HEK293 (cell line): ENCODE results near the gene TYRO3.

Experiments
- CTCF ChIA-PET: fragments of 350-600 bp; formaldehyde crosslinking; extraction: SDS; loops from one replicate; lab custom pipeline; 2021; ENCODE audit warnings: antibody characterized with exemption; lab: Yijun Ruan, JAX
- POLR2A ChIA-PET: fragments of 300-600 bp; formaldehyde crosslinking; extraction: SDS; loops from one replicate; lab custom pipeline; 2020; ENCODE audit warnings: antibody characterized with exemption, inconsistent platforms; lab: Yijun Ruan, JAX
- H3K27ac ChIP-seq: fragments of 200-500 bp; sonication (Bioruptor generic); 2 replicates; pipeline ENCODE4 v1.5.1; 2014; ENCODE audit warnings: low read depth, low read length, control low read depth, inconsistent platforms; ENCODE audit errors: extremely low read depth
- H3K36me3 ChIP-seq, 2 experiments: fragments of 200-500 bp in 1 of 2; sonication (Bioruptor generic) in 1 of 2; 1 replicate in 1 of 2; 2 replicates in 1 of 2; pipeline ENCODE4 v1.5.1; 2014 to 2017; ENCODE audit warnings: inconsistent platforms in 2 of 2, low read length in 2 of 2; ENCODE audit not compliant: control insufficient read depth in 2 of 2, insufficient read depth in 1 of 2
- H3K4me1 ChIP-seq: fragments of 200-500 bp; sonication (Bioruptor generic); 2 replicates; pipeline ENCODE4 v1.5.1; 2014; ENCODE audit warnings: mild to moderate bottlenecking, low read length, inconsistent platforms; ENCODE audit not compliant: control insufficient read depth, insufficient read depth
- H3K4me3 ChIP-seq: 2 replicates; pipeline ENCODE4 v1.5.1; 2011; ENCODE audit warnings: low read depth, mild to moderate bottlenecking, control low read depth, low read length, moderate library complexity
- H3K9me3 ChIP-seq: fragments of 200-500 bp; sonication (Bioruptor generic); 2 replicates; pipeline ENCODE4 v1.5.1; 2014; ENCODE audit warnings: low read depth, low read length, inconsistent platforms; ENCODE audit not compliant: control insufficient read depth, insufficient read depth
- HOXC10 ChIP-seq: sonication (generic); formaldehyde crosslinking; IDR thresholded peaks from 2 replicates; pipeline ENCODE4 v1.8.1; 2023; ENCODE audit warnings: mild to moderate bottlenecking, missing genetic modification reagents
- KLF10 ChIP-seq: fragments of 450-650 bp; IDR thresholded peaks from 2 replicates; pipeline ENCODE4 v1.5.1; 2018; ENCODE audit warnings: missing biosample characterization, mild to moderate bottlenecking, missing genetic modification characterization
- KLF9 ChIP-seq: fragments of 450-650 bp; formaldehyde crosslinking; IDR thresholded peaks from 2 replicates; pipeline ENCODE4 v1.5.1; 2016; ENCODE audit warnings: missing biosample characterization, missing genetic modification characterization, low read depth
- MEIS1 ChIP-seq: sonication (generic); formaldehyde crosslinking; IDR thresholded peaks from 2 replicates; pipeline ENCODE4 v1.8.1; 2022; ENCODE audit warnings: missing genetic modification reagents, mild to moderate bottlenecking, borderline replicate concordance
- SALL2 ChIP-seq: fragments of 450-650 bp; formaldehyde crosslinking; IDR thresholded peaks from 2 replicates; pipeline ENCODE4 v1.5.0; 2017; ENCODE audit warnings: missing biosample characterization, mild to moderate bottlenecking, missing genetic modification characterization, borderline replicate concordance
- WT1 ChIP-seq: fragments of 450-650 bp; formaldehyde crosslinking; IDR thresholded peaks from 2 replicates; pipeline ENCODE4 v1.5.1; 2016; ENCODE audit warnings: missing biosample characterization, missing genetic modification characterization
- YY1 ChIP-seq: fragments of 450-650 bp; formaldehyde crosslinking; IDR thresholded peaks from 2 replicates; pipeline ENCODE4 v1.5.1; 2018; ENCODE audit warnings: missing biosample characterization, missing genetic modification characterization
- ZBTB10 ChIP-seq: fragments of 450-650 bp; formaldehyde crosslinking; IDR thresholded peaks from 2 replicates; pipeline ENCODE4 v1.5.1; 2016; ENCODE audit warnings: missing biosample characterization, missing genetic modification characterization
- ZNF157 ChIP-seq: fragments of 450-650 bp; formaldehyde crosslinking; IDR thresholded peaks from 2 replicates; pipeline ENCODE4 v1.5.1; 2016; ENCODE audit warnings: missing biosample characterization, missing genetic modification characterization
- ZNF174 ChIP-seq: fragments of 450-650 bp; formaldehyde crosslinking; IDR thresholded peaks from 2 replicates; pipeline ENCODE4 v1.5.0; 2017; ENCODE audit warnings: missing biosample characterization, mild to moderate bottlenecking, missing genetic modification characterization
- ZNF37A ChIP-seq: fragments of 450-650 bp; IDR thresholded peaks from 2 replicates; pipeline ENCODE4 v1.5.1; 2018; ENCODE audit warnings: missing biosample characterization, missing genetic modification characterization
- ZNF518A ChIP-seq: fragments of 450-650 bp; formaldehyde crosslinking; conservative IDR thresholded peaks from 2 replicates; pipeline ENCODE4 v1.5.1; 2016; ENCODE audit warnings: low read depth, missing biosample characterization, missing genetic modification characterization
- ZNF558 ChIP-seq: fragments of 450-650 bp; formaldehyde crosslinking; IDR thresholded peaks from 2 replicates; pipeline ENCODE4 v1.5.1; 2016; ENCODE audit warnings: missing biosample characterization, missing genetic modification characterization
- ZNF561 ChIP-seq: fragments of 450-650 bp; IDR thresholded peaks from 2 replicates; pipeline ENCODE4 v1.5.1; 2018; ENCODE audit warnings: missing biosample characterization, missing genetic modification characterization, borderline replicate concordance
- ZNF571 ChIP-seq: fragments of 450-650 bp; formaldehyde crosslinking; IDR thresholded peaks from 2 replicates; pipeline ENCODE4 v1.5.0; 2017; ENCODE audit warnings: missing biosample characterization, missing genetic modification characterization
- ZNF692 ChIP-seq: fragments of 450-650 bp; formaldehyde crosslinking; IDR thresholded peaks from 2 replicates; pipeline ENCODE4 v1.5.1; 2016; ENCODE audit warnings: missing biosample characterization, missing genetic modification characterization
- ZNF704 ChIP-seq: fragments of 450-650 bp; formaldehyde crosslinking; IDR thresholded peaks from 2 replicates; pipeline ENCODE4 v1.5.1; 2016; ENCODE audit warnings: missing biosample characterization, missing genetic modification characterization
- ZNF776 ChIP-seq: fragments of 450-650 bp; formaldehyde crosslinking; IDR thresholded peaks from 2 replicates; pipeline ENCODE4 v1.5.0; 2017; ENCODE audit warnings: missing biosample characterization, missing genetic modification characterization, borderline replicate concordance
- ZSCAN23 ChIP-seq: fragments of 450-650 bp; formaldehyde crosslinking; IDR thresholded peaks from 2 replicates; pipeline ENCODE4 v1.5.1; 2016; ENCODE audit warnings: missing biosample characterization, missing genetic modification characterization
- TF ChIP-seq, protein P1 (sequence below): fragments of 450-650 bp; IDR thresholded peaks from 2 replicates; pipeline ENCODE4 v1.5.1; 2018; ENCODE audit warnings: missing biosample characterization, missing genetic modification characterization

Gene TYRO3

DNA sequence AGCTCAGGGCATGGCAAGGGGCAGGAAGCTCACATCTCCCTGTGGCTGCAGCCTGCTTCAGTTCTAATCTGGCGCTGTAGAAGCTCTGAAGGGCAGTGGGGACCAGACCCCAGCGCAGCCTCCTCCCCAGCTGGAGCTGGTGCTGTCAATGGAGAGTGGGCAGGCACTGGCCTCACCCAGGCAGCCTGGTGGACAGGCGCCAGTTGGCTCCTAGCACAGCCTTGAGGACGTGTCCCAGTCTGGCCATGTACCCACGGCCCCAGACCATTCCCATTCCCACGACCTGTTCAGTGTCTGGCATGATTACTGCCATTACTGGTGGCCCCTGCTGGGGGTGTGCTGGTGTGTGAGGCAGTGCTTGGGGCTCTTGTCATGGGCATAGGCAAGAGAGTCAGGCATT is 16.3 kb downstream of the TYRO3 start:
- no peak overlapping the region for H3K4me3 ChIP-seq
- ChIA-PET POLR2A (no interaction called here), CTCF (interaction anchor here (0.6 to 1.4 kb wide), 3 partner anchors 12 to 17 kb away, joined by 3 to 4 read pairs (median 3); no protein-coding TSS in a partner anchor)
- peaks cover 0 to 59% of the 10 kb centered on the region in 2 experiments; a peak in 2 of 3 replicates for H3K36me3 ChIP-seq
- no peaks in the 10 kb centered on the region for H3K9me3 ChIP-seq
- no peak overlapping the region for H3K27ac ChIP-seq
- TF ChIP-seq ZBTB10 (tag by site-specific recombination) (no peak), HOXC10 (CRISPR knock-in tag) (no peak), YY1 (tag by site-specific recombination) (no peak), ZNF692 (no peak), ZSCAN23 (no peak), MEIS1 (CRISPR knock-in tag) (no peak), ZNF518A (no peak), ZNF157 (no peak), ZNF558 (tag by site-specific recombination) (no peak), ZNF776 (no peak), WT1 (no peak), ZNF174 (tag by site-specific recombination) (no peak)
- TF ChIP-seq, protein P1, sequence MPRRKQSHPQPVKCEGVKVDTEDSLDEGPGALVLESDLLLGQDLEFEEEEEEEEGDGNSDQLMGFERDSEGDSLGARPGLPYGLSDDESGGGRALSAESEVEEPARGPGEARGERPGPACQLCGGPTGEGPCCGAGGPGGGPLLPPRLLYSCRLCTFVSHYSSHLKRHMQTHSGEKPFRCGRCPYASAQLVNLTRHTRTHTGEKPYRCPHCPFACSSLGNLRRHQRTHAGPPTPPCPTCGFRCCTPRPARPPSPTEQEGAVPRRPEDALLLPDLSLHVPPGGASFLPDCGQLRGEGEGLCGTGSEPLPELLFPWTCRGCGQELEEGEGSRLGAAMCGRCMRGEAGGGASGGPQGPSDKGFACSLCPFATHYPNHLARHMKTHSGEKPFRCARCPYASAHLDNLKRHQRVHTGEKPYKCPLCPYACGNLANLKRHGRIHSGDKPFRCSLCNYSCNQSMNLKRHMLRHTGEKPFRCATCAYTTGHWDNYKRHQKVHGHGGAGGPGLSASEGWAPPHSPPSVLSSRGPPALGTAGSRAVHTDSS (tag by site-specific recombination), result no peak
- no peaks in the 10 kb centered on the region for H3K4me1 ChIP-seq

GRCh38 chr15:41577863-41578735 is 19.1 kb downstream of the TYRO3 start:
- Histone ChIP-seq H3K4me3 (no peak overlapping the region), H3K27ac (no peak overlapping the region), H3K9me3 (no peaks in the 10 kb centered on the region), H3K4me1 (no peaks in the 10 kb centered on the region), H3K36me3 (peaks cover 0 to 33% of the 10 kb centered on the region in 2 experiments; a peak in 2 of 3 replicates)
- CTCF ChIA-PET, result interaction anchor here (0.9 kb wide), 1 partner anchor 8 kb away, joined by 6 read pairs; no protein-coding TSS in a partner anchor
- POLR2A ChIA-PET, result interaction anchor here (1.4 to 2.6 kb wide), 2 partner anchors 14 to 34 kb away, joined by 3 to 5 read pairs; partner anchors contain the start of gene RPAP1
- TF ChIP-seq ZNF704 (tag by site-specific recombination) (no peak), ZNF37A (no peak), SALL2 (no peak), ZNF561 (tag by site-specific recombination) (no peak), ZNF692 (0 out of 2 replicates have a peak, but pooled peaks have one; percentile 39), KLF10 (tag by site-specific recombination) (no peak), KLF9 (tag by site-specific recombination) (no peak), ZNF571 (tag by site-specific recombination) (no peak), YY1 (tag by site-specific recombination) (no peak)
